ENCODE measurements around the gene KCNG2.

The KCNG2 gene

DNA sequence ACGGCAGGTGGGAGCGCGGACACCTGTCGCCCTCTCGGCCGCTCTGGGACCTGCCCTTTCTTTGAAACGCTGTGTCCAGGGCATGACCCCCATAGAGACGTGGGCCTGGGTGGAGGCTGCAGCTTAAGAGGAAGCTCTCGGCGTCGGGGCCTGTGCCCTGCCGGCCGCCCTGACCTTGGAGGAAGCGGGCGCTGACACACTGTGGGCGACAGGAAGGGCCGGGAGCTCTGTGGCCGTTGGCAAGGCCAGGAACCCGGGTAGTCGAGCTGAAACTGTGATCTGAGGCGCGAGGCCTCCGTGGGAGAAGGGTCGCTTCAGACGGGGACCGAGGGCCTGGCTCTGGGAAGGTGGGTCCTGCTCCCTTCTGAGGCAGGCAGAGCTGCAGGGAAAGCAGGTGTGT lies 28.2 kb downstream of the KCNG2 start:
- no peak for DNase-seq

DNA sequence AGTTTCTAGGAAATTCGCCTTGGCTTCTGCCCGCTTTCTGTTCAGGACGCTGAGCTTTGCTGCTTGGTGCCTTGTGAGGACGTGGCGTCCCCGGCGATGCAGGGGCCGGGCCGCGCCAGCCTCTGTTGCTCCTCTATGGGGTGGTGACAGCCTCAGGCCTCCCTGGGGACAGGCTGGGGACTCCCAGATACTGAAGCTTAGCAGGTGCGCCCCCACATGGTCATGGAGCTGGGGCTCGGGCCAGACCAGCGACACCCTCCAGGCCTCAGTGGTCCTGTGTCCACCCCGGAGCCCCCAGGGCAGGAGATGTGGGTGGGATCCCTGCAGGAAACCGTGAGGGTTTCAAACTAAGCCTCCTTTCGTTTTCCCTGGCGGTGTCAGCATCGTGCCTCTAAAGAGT lies 29.2 kb downstream of the KCNG2 start:
- no peak for DNase-seq

DNA sequence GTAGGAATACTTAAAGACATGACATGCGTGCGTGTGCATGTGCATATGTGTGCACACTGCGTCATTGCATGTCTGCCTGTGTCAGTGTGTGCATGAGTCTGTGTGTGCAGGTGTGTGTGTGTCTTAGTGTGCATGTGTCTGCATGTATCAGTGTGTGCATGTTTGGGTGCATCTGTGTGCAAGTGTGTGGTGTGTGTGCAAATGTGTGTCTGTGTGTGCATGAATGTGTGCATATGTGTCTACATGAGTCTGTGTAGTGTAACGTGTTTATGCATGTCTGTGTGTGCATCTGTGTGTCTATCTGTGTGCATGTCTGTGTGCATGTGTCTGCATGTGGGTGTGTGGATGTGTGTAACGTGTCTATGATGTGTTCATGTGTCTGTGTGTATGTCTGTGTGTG lies 30.5 kb downstream of the KCNG2 start:
- no peak for DNase-seq

DNA sequence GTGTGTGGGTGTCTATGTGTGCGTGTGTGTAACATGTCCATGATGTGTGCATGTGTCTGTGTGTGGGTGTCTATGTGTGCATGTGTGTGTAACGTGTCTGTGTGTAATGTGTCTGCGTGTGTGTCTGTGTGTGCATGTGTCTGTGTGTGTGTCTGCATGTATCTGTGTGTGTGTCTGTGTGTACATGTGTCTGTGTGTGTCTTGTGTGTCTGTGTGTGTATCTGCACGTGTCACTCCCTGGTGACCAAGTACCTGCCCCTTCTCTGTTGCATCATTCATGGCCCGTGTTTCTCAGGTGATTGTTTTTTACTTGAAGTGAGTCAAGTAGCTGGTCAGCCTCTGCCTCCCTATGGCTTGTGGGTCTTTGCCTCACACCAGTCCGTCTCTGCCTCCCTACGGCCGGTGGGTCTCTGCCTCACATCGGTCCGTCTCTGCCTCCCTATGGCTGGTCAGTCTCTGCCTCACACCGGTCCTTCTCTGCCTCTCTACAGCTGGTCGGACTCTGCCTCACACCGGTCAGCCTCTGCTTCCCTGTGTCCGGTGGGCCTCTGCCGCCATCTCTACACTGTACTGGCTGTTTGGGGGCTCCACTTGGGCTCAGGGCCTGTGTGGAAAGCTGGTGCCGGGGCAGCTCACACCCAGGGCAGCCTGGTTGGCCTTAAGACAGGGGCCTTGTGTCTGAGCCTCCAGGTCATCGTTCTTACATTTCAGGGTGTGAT lies 31.6 kb downstream of the KCNG2 start:
- no peak for DNase-seq

DNA sequence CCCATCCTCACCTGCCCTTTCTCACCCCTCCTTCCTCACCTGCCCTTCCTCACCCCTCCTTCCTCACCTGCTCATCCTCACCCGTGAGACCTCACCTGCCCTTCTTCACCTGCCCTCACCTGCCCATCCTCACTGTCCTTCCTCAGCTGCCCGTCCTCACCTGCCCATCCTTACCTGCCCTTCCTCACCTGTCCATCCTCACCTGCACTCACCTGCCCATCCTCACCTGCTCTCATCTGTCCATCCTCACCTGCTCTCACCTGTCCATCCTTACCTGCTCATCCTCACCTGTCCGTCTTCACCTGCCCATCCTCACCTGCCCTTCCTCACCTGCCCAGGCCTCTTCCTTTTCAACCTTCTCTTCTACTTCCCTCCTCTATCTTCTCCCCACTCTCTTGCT lies 34.4 kb downstream of the KCNG2 start:
- DNase-seq, result no peak

DNA sequence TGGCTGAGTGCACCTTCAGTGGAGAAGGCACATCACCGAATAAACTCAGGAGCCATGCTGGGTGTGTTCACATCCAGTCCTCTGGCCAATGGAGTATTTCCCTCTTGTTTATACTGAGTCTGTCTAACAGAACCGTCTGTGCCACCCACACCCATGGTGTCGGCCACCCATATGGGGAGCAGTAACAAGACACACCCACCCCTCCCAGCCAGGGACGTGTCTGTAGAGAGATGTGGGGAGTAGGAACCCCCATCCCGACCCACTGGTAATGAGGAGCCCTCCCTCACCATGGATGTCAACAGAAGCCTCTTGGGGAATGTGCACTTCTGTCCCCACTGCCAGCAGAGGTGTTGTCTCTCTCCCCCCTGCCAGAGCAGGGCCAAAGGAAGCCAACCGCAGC lies 37.1 kb downstream of the KCNG2 start:
- no peak for DNase-seq

DNA sequence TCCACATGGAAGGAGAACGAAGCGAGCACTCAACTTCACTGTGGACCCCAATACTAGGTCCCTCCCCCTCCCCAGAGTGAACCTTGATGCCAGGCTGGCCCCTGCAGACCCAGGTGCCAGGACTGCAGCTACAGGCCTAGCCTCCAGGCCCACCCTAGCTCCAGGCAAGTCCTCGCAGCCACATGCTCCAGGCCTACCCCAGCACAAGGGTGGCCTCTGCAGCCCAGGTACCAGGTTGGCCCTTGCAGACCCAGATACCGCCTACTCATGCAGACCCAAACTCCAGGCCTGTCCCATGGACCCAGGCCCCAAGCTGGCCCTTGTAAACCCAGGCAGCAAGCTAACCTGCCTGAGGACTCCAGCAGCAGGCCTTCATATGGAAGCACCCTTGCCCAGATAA lies 44.2 kb downstream of the KCNG2 start:
- DNase-seq, result no peak

DNA sequence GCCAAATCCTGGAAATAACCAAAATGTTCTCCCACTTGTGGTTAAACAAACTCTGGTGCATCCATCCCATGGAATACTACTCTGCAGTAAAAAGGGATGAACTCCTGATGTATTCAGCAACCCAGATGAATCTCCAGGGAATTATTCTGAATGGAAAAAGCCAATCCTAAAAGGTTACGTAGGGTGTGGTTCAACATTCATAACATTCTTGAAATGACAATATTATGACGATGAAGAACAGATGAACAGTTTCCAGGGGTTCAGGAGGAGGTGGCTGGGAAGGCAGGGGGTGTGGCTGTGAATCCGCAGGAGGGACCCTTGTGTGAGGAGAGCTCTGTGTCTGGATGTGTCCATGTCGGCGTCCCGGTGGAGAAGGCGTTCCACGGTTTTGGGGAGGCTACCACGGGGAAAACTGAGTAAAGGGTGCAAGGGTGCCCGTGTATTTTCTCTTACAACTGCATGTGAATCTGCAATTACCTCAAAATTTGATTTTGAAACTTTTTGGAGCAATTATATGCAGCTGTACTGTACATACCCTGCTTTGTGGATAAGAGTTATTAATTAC lies 47.3 kb downstream of the KCNG2 start:
- DNase-seq, result no peak

DNA sequence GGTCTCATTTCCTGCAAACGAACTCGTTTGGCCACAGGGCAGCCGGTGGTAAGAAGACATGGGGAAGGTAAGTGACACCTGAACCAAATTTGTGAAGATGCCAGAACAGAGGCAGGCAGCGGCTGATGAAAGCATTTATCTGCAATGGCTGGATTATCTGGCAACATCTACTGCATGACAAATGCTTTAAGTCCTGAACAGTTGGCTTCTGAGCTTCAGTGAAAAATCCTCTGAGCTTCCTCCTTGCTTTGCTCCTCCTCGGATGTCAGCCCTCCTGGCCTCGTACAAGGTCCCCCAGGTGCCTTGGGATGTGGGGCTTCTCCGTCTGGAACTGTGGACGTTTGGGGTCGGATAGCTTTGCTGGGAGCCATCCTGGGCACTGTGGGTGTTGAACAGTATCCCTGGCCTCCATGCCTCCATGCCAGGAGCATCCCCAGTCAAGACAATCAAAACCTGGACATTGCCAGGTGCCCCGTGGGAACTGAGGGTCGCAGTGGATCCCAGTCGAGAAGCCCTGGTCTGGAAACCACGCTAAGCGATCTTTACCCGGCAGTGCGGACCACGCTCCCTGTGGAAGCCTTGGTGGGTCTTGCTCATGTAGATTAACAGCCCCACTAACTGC lies 49.3 kb downstream of the KCNG2 start:
- no peak for DNase-seq

DNA sequence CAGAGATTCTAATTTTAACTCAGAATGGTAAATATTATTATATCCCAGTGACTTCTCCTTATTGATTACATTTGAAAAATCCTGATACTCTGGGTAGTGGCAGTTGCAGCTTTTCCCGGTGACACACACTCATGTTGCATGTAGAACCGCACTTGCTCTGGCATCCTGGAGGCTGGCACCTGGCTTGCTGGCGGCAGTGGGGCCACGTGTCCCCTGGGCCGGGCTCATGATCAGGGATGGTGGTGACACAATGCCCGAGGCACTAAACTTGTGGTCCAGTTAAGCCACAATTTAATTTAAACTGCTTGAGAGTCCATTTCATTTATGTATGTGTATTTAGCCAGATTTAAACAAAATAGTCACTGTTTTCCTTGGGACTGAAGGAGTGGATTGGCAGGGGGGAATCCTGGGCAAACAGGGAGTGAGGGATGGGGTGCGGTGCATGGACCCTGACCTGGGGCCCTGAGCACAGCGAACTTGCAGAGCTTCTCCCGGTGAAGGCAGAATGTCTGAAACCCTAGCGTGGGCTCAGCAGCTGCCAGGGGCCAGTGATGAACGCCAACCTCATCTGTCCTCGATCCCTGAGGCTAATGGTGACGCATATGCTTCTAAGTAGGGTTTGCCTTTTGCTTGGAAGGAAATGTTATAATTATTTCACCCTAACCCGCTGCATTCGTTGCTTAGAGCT lies 50.0 kb downstream of the KCNG2 start:
- DNase-seq, result no peak

DNA sequence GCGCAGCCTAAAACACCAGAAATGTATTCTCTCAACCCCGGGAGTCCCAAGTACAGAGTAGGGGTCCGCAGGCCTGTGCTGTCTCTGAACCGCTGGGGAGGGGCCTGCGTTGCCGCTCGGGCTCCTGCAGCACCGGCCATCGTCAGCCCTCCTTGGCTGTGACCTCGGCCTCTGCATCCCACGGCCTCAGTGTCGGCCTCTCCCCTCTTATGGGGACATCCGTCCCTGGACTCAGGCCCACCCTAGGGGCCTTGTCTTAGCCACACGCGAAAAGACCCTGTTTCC lies 50.5 kb downstream of the KCNG2 start:
- DNase-seq, result no peak

DNA sequence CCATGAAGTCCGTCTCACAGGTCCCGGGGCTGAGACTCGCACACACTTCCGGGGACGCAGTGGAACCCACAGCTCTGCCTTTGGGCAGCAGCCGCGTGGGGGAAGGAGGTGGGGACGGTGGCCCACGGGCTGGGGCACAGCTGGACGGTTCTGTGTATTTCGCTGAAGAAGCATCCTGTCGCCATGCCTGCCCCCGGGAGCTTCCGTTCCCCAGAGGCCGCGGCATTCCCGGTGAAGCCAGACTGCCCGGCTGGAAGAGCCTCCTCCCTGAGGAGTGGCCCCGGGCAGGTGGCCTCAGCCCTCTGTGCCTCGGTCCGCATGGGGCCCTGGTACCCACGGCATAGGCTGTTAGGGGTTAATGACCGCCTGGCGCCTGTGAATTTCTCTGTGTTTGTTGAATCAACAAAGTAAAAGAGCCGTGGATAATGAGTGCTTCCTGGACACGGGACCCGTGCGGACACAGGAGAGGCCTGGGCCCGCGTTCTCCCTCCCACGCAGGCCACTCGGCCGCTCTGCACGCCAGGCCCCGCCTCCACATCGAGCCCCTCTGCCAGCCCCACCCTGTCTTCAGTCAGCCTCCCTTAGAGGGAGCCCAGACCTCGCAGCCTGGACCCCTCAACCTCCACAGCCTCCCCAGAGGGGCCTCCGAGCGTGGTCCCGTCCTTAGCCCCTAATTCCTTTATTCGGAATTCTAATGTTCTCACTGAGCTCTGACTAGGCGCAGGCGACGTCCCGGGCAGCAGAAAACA lies 51.0 kb downstream of the KCNG2 start:
- DNase-seq, result no peak

DNA sequence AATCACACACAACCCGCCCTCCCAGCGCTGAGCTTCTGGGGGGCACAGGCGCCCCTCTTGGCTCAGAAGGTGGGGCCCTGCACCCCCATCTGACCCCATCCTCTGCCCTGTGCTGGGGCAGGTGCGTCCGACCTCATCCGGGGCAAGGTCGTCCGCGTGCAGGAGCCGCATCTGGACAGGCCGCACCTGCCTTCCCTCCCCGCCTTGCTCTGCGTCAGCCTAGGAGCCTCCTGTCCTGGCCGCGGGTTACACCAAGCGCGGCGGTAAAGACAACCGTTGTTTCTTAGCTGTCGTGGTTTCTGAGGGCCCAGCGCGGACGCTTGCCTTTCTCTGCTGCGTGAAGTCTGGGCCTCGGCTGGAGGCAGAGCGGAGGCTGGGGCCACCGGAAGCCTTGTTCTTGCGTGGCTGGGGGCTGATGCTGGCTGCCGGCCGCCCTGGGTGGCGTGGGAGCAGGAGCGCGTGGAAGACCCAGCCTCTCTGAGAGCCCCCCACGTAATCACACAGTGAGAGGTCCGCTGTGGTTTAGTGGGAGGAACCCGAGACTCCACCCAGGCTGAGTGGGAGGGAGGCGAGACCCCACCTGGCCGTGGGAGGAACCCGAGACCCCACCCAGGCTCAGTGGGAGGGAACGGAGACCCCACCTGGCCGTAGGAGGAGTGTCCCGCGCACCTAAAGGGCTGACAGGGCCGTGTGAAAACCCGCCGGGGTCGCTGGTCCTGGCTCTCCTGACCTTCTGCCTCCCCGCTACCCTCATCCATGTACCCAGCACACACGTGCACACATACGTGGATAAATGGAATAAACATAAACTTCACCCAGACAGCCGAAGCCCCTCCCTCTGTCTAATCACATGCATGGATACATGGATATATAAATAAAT lies 51.8 kb downstream of the KCNG2 start:
- DNase-seq, result no peak

DNA sequence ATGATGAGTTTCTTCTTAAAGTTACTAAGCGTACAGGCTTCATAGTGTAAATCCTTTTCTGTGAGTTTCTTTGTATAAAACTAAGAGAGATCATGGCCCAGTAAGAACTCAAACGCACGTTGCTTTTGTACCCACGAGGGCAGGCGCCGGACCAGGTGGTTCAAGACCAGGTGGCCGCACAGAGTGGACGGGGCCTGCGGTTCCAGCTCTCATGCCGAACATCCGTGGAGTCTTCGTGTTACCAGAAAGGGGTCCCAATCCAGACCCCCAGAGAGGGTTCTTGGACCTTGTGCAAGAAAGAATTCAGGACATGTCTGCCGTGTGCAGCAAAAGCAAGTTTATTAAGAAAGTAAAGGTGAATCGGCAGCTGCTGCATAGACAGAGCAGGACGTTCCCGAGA lies 53.0 kb downstream of the KCNG2 start:
- DNase-seq, result no peak

DNA sequence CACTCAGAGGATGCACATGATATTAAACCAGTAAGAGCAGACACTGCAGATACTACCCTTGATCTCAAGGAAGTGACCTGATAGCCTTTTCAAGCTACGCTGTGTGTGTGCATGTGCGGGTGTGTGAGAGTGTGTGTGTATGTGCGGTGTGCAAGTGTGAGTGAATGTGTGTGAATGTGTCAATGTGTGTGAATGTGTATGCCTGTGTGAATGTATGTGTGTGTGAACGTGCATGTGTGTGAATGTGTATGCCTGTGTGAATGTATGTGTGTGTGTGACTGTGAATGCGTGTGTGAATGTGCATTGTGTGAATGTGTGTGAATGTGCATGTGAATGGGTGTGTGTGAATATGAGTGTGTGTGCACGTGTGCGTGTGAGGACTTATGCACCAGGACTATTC lies 53.8 kb downstream of the KCNG2 start:
- no peak for DNase-seq

DNA sequence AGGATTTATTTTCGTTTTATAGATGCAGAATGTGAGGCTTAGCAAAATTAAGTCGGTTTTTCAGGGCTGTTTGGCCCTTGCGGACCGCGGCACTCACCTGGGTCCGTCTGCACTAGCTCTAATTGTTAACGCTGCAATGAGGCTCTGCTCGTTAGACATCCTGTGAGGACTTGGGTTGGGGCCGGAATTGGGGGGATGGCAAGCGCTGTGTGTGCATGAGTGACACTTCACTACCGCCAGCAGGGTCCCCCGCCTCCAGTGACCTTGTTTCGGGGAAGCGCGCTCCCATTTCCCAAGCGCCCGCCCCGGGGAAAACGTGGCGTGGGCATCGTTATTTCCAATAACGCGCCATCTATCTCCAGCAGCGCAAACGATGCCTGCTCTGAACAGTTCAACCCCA lies 54.2 kb downstream of the KCNG2 start:
- no peak for DNase-seq

DNA sequence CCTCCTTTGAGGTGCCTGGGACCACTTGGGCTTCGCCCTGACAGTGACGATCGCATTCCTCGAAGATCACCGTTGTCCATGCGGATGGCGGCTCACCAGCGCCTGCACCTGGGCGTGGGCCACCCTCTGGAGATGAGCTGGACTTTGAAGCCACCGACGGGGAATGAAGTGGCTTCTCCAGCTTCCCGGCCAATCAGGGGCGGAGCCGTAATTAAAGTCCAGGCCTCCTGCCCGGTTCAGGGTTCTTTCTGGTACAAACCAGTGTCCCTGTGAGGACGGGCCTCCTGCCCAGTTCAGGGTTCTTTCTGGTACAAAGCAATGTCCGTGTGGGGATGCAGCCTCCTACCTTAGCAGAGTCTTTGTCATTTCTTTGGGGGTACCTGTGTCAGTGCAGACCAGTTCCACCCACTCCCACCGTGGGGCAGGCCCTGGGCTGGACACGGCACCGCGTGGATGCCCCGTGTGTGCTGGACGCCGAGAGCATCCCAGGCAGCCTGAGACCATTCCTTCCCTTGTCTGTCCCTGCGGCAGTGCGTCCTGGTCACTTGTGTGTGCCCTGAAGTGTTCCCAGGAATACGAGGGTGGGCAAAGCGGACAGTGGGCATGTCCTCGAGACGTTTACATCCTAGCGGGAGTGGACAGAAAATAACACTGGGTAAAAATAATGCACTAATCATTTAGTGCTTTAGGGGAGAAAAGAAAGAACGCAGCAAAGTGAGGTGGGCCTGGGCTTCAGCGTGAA lies 55.0 kb downstream of the KCNG2 start:
- DNase-seq, result no peak

DNA sequence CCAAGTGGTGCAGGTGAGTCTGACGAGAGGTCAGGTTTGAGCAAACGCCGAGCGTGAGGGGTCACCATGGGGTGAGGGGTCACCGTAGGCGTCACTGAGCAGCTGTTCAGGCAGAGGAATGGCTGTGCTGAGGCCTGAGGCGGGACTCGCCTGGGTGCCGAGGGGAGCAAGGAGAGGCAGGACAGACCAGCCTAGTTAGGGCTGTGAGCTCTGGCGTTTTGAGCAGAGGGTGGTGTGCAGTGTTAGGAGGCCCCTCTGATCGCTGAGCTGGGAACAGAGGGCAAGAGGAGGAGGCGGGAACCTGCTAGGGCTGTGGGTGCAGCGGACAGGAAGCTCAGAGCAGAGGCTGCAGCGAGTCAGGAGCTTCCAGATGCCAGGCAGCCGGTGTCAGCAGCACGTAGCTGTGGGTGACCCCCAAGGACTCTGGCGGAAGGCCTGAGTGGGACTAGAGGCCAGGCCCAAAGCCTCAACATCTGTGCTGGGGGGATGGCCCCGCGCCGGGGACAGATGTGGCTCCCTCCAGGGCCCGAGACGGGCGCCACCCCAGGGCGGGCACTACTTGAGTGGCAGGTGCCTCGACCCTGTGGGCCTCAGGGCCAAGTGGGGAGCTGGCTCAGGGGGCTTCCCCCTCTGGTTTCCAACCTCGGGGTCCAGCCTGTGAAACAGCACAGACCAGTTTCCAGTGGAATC lies 55.7 kb downstream of the KCNG2 start:
- DNase-seq, result no peak

DNA sequence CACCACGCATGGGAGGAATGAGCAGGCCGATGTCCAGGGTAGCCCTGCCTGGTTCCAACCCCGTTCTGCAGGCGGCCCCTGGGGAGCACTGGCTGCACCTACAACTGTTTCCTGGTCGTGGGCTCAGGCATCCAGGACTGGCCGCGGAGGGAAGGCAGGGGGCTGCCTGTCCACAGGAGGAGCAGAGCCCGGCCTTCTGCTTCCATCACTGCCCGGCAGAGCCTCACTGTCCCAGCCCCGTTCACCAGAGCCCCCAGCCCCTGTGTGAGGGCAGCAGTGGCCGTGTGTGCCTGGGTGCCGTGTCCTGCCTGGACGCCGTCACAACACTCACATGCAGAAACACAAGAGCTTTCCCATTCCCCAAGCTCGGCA lies 56.2 kb downstream of the KCNG2 start:
- no peak for DNase-seq

DNA sequence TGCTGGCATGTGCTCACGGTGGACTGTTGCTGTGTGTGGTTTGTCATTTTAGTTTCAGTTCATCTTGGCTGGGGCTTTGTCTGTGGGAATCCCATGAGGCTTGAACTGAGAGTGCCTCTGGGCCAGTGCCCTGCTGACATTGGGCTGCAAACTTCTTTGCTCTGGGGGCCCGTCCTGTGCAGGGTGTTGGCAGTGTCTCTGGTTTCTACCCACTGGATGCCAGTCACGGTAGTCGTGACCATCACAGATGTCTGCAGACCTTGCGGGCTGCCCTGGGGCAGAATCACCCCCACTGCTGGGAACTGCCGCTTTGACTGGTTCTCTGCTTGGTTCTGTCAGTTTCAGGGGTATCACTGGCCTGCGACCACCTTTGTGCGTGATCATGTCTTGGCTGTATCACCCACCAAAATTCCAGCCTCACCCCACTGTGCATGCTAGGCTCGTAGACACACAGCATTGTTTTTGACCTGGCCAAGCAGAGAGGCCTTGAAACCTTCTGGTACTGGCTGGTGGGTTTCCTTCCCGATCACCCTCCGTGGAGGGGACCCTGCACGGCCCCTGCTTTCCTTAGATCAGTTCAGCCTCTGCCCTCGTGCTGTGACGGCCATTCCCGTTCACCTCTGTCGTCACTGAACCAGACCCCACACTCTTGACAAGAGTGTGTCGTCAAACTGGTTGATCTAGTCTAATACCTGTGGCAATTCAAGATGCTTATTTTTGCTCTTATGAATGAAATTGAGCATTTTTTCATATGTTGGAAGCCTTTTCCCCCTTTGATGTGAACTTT lies 57.6 kb downstream of the KCNG2 start:
- no peak for DNase-seq
